Inflammatory macrophage treated with lipopolysaccharide for 1 hour (primary cell): Measurements from ENCODE around the gene SMIM14.
"Not testable (repeated sequence)": the region's sequence is repeated elsewhere in the genome, so short reads cannot be mapped to it uniquely, and the experiment has no call there.

Experiments
- DNase-seq, 2 donors: peaks; one replicate each; pipeline ENCODE4 v3.0.0-alpha.2; 2020 to 2022

SMIM14 gene

DNA sequence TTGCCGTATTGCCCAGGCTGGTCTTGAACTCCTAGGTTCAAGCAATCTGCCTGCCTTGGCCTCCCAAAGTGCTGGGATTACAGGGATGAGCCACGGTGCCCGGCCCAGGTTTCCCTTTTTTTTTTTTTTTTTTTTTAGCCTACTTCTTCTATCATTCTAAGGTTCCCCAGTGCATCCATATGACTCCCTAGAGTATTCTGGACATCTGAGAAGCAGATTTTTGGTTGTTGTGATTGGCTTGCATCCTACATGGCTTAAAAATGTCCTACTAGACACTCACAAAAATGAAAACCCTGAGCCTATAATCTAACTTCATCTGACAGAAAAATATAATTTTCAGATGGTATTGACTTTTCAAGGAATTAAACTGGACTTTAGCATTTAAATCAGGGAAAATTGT lies 41.7 kb downstream of the SMIM14 start:
- no peak for DNase-seq

DNA sequence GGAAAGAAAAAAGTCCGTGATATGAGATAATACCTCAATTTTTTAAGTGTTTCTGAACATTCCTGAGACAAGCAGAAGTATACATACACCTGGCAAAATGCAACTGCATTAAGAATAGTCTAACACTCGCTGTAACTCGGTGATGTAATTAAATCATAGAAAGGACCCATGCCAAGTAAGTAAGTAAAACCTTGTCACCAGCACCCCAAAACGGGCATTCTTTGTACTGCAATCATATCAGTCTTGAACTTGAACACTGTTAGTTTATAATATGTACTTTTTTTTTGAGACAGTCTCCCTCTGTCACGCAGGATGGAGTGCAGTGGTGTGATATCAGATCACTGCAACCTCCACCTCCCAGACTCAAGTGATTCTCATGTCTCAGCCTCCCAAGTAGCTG lies 47.4 kb downstream of the SMIM14 start:
- no peak for DNase-seq

DNA sequence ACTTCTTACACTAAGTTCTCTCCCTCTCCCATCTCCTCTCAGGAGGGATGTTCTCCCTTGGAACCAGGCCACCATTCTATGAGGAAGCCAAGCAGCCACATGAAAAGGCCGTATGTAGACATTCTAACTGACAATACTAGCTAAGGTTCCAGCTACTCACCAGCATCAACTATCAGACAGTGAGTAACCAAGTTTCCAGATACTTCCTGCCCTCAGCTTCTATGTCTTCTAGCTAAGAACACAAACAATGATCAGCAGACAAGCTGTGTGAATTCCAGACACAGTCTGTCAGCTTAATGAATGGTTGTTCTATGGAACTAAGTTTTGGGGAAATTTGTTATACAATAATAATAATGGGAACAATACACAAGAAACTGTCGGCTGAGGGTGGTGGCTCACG lies 50.8 kb downstream of the SMIM14 start:
- no peak for DNase-seq

GRCh38 chr4:39574946-39575345 lies 63.7 kb downstream of the SMIM14 start:
- DNase-seq = no peak

GRCh38 chr4:39571504-39571903 lies 67.2 kb downstream of the SMIM14 start:
- DNase-seq = no peak

- no peak for DNase-seq
These were observed 67.6 kb downstream of the SMIM14 start for GRCh38 chr4:39571054-39571453.

DNA sequence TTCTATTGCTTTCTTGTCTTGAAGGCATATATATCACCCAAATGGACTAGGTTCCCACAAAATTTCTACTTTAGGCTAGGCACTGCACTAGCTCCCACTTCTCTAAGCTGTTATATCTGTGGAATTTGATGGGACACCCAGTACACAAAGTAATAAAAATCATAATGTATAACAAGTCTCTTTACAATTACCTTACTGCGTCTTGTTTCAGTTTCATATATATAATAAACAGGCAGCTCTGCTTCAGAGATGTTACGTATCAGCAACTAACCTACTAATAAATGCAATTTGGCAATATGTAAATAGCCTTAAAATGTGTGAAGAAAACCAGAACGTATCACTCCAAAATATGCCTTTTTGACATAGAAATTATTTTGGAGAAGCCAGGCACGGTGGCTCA lies 69.5 kb downstream of the SMIM14 start:
- no peak for DNase-seq

DNA sequence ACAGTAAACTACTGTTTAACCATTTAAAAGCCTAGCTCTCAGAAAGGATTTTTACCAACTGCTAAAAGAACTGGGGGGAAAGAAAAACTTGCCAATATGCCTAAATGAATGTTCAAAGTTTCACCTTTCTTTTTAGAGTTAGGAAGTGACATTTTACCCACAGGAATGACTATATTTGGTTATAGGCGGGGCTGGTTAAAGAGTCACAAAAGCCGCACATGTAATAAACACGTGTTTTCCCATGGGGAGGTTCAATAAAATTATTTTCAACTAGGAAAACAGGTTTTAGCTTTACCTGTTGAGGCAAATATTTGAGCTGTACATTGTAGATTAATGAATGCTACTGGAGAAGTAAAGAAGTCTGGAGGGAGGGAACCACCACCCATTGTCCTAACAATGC lies 69.9 kb downstream of the SMIM14 start:
- DNase-seq = no peak

DNA sequence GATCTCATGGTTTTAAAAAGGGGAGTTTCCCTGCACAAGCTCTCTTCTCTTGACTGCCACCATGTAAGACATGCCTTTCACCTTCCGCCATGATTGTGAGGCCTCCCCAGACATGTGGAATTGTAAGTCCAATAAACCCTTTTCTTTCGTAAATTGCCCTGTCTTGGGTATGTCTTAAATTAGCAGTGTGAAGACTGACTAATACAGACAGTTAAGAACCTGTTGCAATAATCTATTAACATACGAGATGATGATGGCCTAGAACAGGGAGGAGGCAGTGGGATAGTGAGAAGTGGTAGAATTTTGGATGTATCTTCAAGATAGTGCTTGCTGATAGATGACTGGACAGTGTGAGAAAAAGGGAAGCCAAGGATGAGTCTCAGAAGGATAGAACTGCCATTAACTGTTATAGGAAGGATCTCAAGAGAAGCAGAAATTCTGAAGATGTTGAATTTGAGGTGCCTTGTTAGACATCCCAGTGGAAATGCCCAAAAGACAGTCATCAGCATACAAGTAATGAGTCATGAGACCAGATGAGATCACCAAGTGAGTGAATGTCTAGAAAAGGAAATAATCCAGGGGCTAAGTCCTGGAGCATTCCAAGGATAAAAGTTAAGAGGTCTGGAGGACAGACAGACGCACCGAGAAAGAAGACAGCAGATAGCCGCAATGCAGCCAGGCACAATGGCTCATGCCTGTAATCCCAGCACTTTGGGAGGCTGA lies 72.6 kb downstream of the SMIM14 start:
- DNase-seq = peak; percentile 45 to 76

GRCh38 chr4:39563346-39563847 lies 75.3 kb downstream of the SMIM14 start:
- no peak for DNase-seq

GRCh38 chr4:39562792-39563191 lies 75.9 kb downstream of the SMIM14 start:
- DNase-seq = no peak

DNA sequence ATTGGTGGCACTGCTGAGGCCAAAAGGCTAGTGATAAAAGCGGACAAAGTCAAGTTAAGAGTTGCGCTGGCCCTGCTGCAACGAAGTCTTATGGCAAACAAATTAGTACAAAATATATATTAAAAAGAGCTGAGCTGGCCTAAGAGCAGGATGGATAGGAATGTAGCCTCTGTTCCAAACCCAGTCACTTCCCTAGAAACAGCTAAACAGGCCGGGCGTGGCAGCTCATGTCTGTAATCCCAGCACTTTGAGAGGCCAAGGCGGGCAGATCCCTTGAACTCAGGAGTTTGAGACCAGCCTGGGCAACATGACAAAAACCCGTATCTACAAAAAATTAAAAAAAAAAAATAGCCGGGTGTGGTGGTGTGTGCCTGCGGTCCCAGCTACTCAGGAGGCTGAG lies 79.0 kb downstream of the SMIM14 start:
- no peak for DNase-seq

DNA sequence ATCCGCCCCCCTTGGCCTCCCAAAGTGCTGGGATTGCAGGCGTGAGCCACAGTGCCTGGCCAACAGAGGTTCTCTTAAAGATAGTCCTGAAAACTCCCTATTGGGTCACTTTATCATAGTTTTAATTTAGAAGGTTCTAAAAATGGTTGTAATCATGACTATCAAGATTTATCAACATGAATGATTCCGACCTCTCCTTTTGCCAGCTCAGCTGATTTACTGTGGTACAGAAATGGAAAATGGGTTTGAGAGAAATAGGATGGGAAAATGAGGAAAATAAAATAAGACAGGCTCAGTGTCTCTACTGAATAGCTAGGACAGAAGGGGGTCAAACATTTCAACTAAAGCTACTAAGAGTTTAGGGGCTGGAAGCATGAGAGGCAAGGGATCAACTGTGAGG lies 83.2 kb downstream of the SMIM14 start:
- DNase-seq = no peak

- no peak for DNase-seq
These were observed 90.1 kb downstream of the SMIM14 start for GRCh38 chr4:39548425-39549067.

GRCh38 chr4:39544580-39545315 lies 93.9 kb downstream of the SMIM14 start:
- DNase-seq = no peak

DNA sequence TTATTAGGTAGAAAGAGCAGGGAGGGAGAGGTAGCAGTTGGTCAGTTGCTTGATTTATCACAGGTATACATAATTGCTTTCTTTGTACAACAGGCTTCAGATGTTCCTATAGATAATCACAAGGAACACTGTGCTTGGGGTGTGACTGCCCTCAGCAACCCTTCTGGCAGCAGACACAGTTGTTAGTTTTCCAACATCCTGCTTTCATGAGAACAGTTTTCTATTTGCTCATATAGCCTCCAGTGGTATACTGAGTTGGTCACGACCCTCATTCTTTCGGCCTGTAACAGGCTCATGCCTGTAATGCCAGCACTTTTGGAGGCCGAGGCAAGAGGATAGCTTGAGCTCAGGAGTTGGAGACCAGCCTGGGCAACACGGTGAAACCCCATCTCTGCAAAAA lies 94.6 kb downstream of the SMIM14 start:
- DNase-seq = not testable (repeated sequence)

GRCh38 chr4:39543034-39543433 lies 95.6 kb downstream of the SMIM14 start:
- no peak for DNase-seq

DNA sequence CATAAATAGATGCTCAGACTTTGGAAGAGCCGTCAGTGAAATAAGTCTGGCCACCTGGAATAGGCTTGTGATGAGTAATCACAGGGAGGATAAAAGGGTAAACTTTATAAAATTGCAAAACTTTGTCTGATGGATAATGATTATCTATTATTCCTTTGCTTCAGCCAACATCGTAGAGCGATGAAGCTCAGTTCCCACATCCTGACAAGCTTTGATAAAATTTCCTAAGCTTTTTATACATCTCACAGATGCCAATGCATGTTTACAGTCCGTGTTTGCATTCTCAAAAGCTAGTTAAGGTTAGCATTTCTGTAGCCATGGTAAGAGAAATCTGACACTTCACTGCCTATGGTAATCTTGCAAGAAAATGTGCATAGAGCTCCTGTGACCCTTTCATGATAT lies 96.1 kb downstream of the SMIM14 start:
- DNase-seq = no peak

DNA sequence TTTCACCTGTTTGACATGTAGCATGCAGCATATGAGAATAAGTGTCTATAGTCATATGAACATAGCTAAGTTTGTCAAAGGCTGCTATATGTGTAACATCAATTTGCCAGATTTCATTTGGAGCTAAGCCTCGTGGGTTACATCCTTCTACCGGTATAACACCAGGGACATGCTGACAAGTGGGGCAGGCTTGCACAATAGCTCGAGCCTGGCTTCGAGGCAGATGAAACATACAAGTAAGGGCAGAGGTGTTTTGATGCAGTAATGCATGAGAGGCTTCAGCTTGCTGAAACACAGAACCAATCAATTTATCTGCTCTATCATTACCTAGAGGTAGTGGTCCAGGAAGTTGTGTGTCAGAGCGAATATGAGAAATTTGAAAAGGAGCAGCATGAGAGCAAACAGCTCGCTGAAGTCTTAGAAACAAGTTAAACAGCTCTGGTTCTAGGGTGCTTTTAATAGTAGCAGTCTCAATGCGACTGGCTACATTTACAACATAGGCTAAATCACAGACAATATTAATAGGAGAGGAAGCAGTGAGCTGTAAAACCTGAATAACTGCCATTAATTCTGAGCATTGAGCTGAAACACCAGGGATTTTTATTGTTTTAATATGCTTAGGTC lies 96.6 kb downstream of the SMIM14 start:
- DNase-seq = no peak

GRCh38 chr4:39539089-39539611 lies 99.5 kb downstream of the SMIM14 start:
- no peak for DNase-seq

DNA sequence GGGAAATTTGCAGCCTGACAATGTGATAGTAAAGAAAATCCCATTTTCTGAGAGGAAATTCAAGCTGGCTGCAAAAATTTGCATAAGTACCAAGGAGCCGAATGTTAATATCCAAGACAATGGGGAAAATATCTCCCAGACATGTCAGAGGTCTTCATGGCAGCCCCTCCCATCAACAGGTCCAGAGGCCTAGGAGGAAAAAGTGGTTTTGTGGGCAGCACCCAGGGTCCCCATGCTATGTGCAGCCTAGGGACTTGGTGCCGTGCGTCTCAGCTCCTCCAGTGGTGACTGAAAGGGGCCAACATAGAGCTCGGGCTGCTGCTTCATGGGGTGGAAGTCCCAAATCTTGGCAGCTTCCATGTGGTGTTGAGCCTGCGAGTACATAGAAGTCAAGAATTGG lies 105.1 kb downstream of the SMIM14 start:
- DNase-seq = no peak

DNA sequence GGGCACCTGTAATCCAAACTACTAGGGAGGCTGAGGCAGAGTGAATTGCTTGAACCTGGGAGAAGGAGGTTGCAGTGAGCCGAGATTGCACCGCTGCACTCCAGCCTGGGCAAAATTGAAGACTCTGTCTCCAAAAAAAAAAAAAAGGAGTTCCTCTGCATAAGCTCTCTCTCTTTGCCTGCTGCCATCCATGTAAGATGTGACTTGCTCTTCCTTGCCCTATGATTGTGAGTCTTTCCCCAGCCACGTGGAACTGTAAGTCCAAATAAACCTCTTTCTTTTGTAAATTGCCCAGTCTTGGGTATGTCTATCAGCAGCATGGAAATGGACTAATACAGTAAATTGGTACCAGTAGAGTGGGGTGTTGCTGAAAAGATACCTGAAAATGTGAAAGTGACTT lies 106.4 kb downstream of the SMIM14 start:
- not testable (repeated sequence) for DNase-seq

DNA sequence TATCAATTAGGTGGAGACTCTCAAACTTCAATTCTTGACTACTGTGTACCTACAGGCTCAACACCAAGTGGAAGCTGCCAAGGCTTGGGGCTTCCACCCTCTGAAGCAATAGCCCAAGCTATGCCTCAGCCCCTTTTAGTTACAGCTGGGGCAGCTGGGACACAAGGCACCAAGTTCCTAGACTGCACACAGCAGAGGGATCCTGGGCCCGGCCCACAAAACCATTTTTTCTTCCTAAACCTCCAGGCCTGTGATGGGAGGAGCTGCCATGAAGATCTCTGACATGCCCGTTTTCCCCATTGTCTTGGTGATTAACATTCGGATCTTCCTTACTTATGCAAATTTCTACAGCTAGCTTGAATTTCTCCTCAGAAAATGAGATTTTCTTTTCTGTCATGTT lies 108.0 kb downstream of the SMIM14 start:
- no peak for DNase-seq
